Activated naive CD8-positive, alpha-beta T cell treated with anti-CD3 and anti-CD28 coated beads, Interleukin-2, amount 50 U/mL, for 24 hours (primary cell): ENCODE results near the gene RAB5B.
A peak's percentile ranks its signal among the peaks of the same experiment; 100 is the strongest.
"Not testable (repeated sequence)": the region's sequence is repeated elsewhere in the genome, so short reads cannot be mapped to it uniquely, and the experiment has no call there.

Experiments
- ATAC-seq: fragments of 150-1000 bp; cut with Tn5 transposase; one replicate; pipeline ENCODE4 v1.10.0; 2021
- DNase-seq: peaks from one replicate; pipeline ENCODE4 v3.0.0; 2021
- H3K27ac Mint-ChIP-seq: one replicate; pipeline ENCODE4 v1.8.0; 2021; ENCODE audit warnings: mild to moderate bottlenecking, mixed read lengths
- H3K27me3 Mint-ChIP-seq: one replicate; pipeline ENCODE4 v1.8.0; 2021; ENCODE audit warnings: mixed read lengths
- H3K36me3 Mint-ChIP-seq: one replicate; pipeline ENCODE4 v1.8.0; 2021; ENCODE audit warnings: low read depth, mixed read lengths
- H3K4me1 Mint-ChIP-seq: one replicate; pipeline ENCODE4 v1.8.0; 2021; ENCODE audit warnings: mixed read lengths
- H3K4me3 Mint-ChIP-seq: one replicate; pipeline ENCODE4 v1.8.0; 2021; ENCODE audit warnings: mild to moderate bottlenecking, moderate library complexity, mixed read lengths
- H3K9me3 Mint-ChIP-seq: one replicate; pipeline ENCODE4 v1.8.0; 2021; ENCODE audit warnings: mixed read lengths

The RAB5B gene

GRCh38 chr12:55984861-55985260, 11.0 kb downstream of the RAB5B start:
- no peaks in the 10 kb centered on the region for H3K9me3 Mint-ChIP-seq

GRCh38 chr12:55985341-55985740, 11.5 kb downstream of the RAB5B start:
- Mint-ChIP-seq H3K4me1 (peaks cover 12% of the 10 kb centered on the region), H3K9me3 (no peaks in the 10 kb centered on the region), H3K27ac (no peak overlapping the region), H3K36me3 (peaks cover 12% of the 10 kb centered on the region), H3K27me3 (no peaks in the 10 kb centered on the region), H3K4me3 (no peak overlapping the region)
- DNase-seq (no peak), ATAC-seq (no peak)

More at GRCh38 chr12:55984861-55985260, 11.0 kb downstream of the RAB5B start:
- Mint-ChIP-seq H3K36me3 (peaks cover 8% of the 10 kb centered on the region), H3K27ac (no peak overlapping the region), H3K27me3 (no peaks in the 10 kb centered on the region), H3K4me1 (peaks cover 12% of the 10 kb centered on the region), H3K4me3 (no peak overlapping the region)
- ATAC-seq (no peak), DNase-seq (no peak)

- H3K4me3 Mint-ChIP-seq, ATAC-seq, DNase-seq, H3K27me3 Mint-ChIP-seq, H3K9me3 Mint-ChIP-seq, H3K27ac Mint-ChIP-seq: not testable (repeated sequence)
- Mint-ChIP-seq H3K4me1 (peaks cover 12% of the 10 kb centered on the region), H3K36me3 (peaks cover 17% of the 10 kb centered on the region)
These were observed 12.1 kb downstream of the RAB5B start for GRCh38 chr12:55985976-55986375.

- Mint-ChIP-seq H3K36me3 (peaks cover 23% of the 10 kb centered on the region), H3K27ac (no peak overlapping the region)
- no peak for ATAC-seq
These were observed 17.2 kb downstream of the RAB5B start for GRCh38 chr12:55991110-55991509.

GRCh38 chr12:55993230-55993853, 19.5 kb downstream of the RAB5B start:
- H3K4me3 Mint-ChIP-seq = no peak overlapping the region
- H3K4me1 Mint-ChIP-seq = peaks cover 19% of the 10 kb centered on the region
- ATAC-seq (no peak), DNase-seq (no peak)
- H3K36me3 Mint-ChIP-seq = peaks cover 23% of the 10 kb centered on the region
- H3K9me3 Mint-ChIP-seq = no peaks in the 10 kb centered on the region
- H3K27me3 Mint-ChIP-seq = peaks cover 5% of the 10 kb centered on the region
- no peak overlapping the region for H3K27ac Mint-ChIP-seq

More at GRCh38 chr12:55991110-55991509, 17.2 kb downstream of the RAB5B start:
- DNase-seq = no peak
- Mint-ChIP-seq H3K9me3 (no peaks in the 10 kb centered on the region), H3K4me3 (no peak overlapping the region), H3K4me1 (peaks cover 2% of the 10 kb centered on the region), H3K27me3 (no peaks in the 10 kb centered on the region)

- Mint-ChIP-seq H3K4me1 (peaks cover 26% of the 10 kb centered on the region), H3K27ac (no peak overlapping the region), H3K27me3 (peaks cover 7% of the 10 kb centered on the region), H3K36me3 (peaks cover 13% of the 10 kb centered on the region), H3K9me3 (no peaks in the 10 kb centered on the region), H3K4me3 (no peak overlapping the region)
- no peak for DNase-seq
- no peak for ATAC-seq
These were observed 21.5 kb downstream of the RAB5B start for GRCh38 chr12:55995366-55995765.

GRCh38 chr12:55996201-55996714, 22.4 kb downstream of the RAB5B start:
- Mint-ChIP-seq H3K27ac (peak overlapping the region; percentile 25), H3K36me3 (peaks cover 8% of the 10 kb centered on the region), H3K9me3 (no peaks in the 10 kb centered on the region), H3K4me1 (peaks cover 26% of the 10 kb centered on the region), H3K27me3 (peaks cover 7% of the 10 kb centered on the region), H3K4me3 (peak overlapping the region; percentile 73)
- DNase-seq (peak; percentile 62), ATAC-seq (peak; percentile 67)

GRCh38 chr12:55996715-55997534, 23.0 kb downstream of the RAB5B start, which contains the start of gene SUOX:
SUOX (plus strand) TSS chr12:55997276; CDS start chr12:56002222, 4,946 bp downstream.
- peak within 1 kb of the TSS; percentile 73 for H3K4me3 Mint-ChIP-seq
- H3K27me3 Mint-ChIP-seq = peaks cover 7% of the 10 kb centered on the region
- H3K4me1 Mint-ChIP-seq = peaks cover 26% of the 10 kb centered on the region
- ATAC-seq = peak; percentile 86
- peaks cover 3% of the 10 kb centered on the region for H3K36me3 Mint-ChIP-seq
- no peaks in the 10 kb centered on the region for H3K9me3 Mint-ChIP-seq
- peak; percentile 54 for DNase-seq
- H3K27ac Mint-ChIP-seq = peak within 1 kb of the TSS; percentile 25

GRCh38 chr12:55997535-55997859, 23.6 kb downstream of the RAB5B start:
- H3K9me3 Mint-ChIP-seq = no peaks in the 10 kb centered on the region
- no peak for ATAC-seq
- H3K4me3 Mint-ChIP-seq = peak overlapping the region; percentile 73

GRCh38 chr12:55999522-55999921, 25.6 kb downstream of the RAB5B start:
- ATAC-seq, H3K27me3 Mint-ChIP-seq, H3K36me3 Mint-ChIP-seq, H3K4me3 Mint-ChIP-seq, DNase-seq, H3K9me3 Mint-ChIP-seq, H3K27ac Mint-ChIP-seq: not testable (repeated sequence)
- peaks cover 26% of the 10 kb centered on the region for H3K4me1 Mint-ChIP-seq

More at GRCh38 chr12:55997535-55997859, 23.6 kb downstream of the RAB5B start:
- no peak for DNase-seq
- peaks cover 26% of the 10 kb centered on the region for H3K4me1 Mint-ChIP-seq
- H3K27me3 Mint-ChIP-seq = peaks cover 7% of the 10 kb centered on the region
- H3K27ac Mint-ChIP-seq = no peak overlapping the region
- H3K36me3 Mint-ChIP-seq = no peaks in the 10 kb centered on the region

- not testable (repeated sequence) for H3K9me3 Mint-ChIP-seq, H3K36me3 Mint-ChIP-seq, H3K27me3 Mint-ChIP-seq, ATAC-seq, DNase-seq, H3K27ac Mint-ChIP-seq, H3K4me3 Mint-ChIP-seq
- peaks cover 26% of the 10 kb centered on the region for H3K4me1 Mint-ChIP-seq
These were observed 26.2 kb downstream of the RAB5B start for GRCh38 chr12:55999999-56000540.

GRCh38 chr12:56001487-56002100, 27.7 kb downstream of the RAB5B start:
- peaks cover 7% of the 10 kb centered on the region for H3K27me3 Mint-ChIP-seq
- H3K4me3 Mint-ChIP-seq = no peak overlapping the region
- no peak overlapping the region for H3K27ac Mint-ChIP-seq
- no peaks in the 10 kb centered on the region for H3K36me3 Mint-ChIP-seq
- peaks cover 23% of the 10 kb centered on the region for H3K4me1 Mint-ChIP-seq
- no peaks in the 10 kb centered on the region for H3K9me3 Mint-ChIP-seq
- DNase-seq = no peak
- ATAC-seq = no peak

- not testable (repeated sequence) for H3K27ac Mint-ChIP-seq, H3K36me3 Mint-ChIP-seq, H3K4me3 Mint-ChIP-seq, H3K27me3 Mint-ChIP-seq, ATAC-seq, H3K9me3 Mint-ChIP-seq, DNase-seq
- peaks cover 21% of the 10 kb centered on the region for H3K4me1 Mint-ChIP-seq
These were observed 29.5 kb downstream of the RAB5B start for GRCh38 chr12:56003376-56003775.

- Mint-ChIP-seq H3K27me3 (no peaks in the 10 kb centered on the region), H3K4me3 (no peak overlapping the region), H3K4me1 (peaks cover 19% of the 10 kb centered on the region), H3K27ac (no peak overlapping the region), H3K9me3 (no peaks in the 10 kb centered on the region), H3K36me3 (no peaks in the 10 kb centered on the region)
- ATAC-seq (no peak), DNase-seq (no peak)
These were observed 30.3 kb downstream of the RAB5B start for GRCh38 chr12:56004211-56004610.
